ENCODE data around the gene ACTL6A. TPM values are rescaled to one million over a fixed set of nuclear protein-coding genes. Genes with fewer than 3 reads are reported as not detected.

The ACTL6A gene
- total RNA-seq, 2 experiments from 2014 or later: 92.9 to 126 TPM

GRCh38 chr3:179606534-179607085 is 43.9 kb downstream of the ACTL6A start:
- H3K9me2 ChIP-seq (ENCODE audit: insufficient read depth, low read length): no peaks in the 10 kb centered on the region
- H3K9me3 ChIP-seq (ENCODE audit: low read length): no peaks in the 10 kb centered on the region
- no TSS peak for BruUV-seq (replicated peaks)
- peaks cover 53% of the 10 kb centered on the region for H3K4me1 ChIP-seq (ENCODE audit: insufficient read depth, low read length, poor library complexity, severe bottlenecking)
- no peak overlapping the region for H2AFZ ChIP-seq (ENCODE audit: low read length)
- no peak for TF ChIP-seq EZH2phosphoT487 (IDR thresholded peaks at IDR 0.05; ENCODE audit: borderline replicate concordance, low read depth, low read length)
- TF ChIP-seq CTCF (conservative IDR thresholded peaks at IDR 0.05; ENCODE audit: low read length): no peak
- POLR2A ChIA-PET: interaction anchor here (0.8 to 1.5 kb wide), 5 partner anchors 8 to 47 kb away, joined by 3 to 5 read pairs (median 4); no protein-coding TSS in a partner anchor
- intact Hi-C loops (cut with micrococcal nuclease; ENCODE audit: unreplicated experiment): no loop called here
- peak overlapping the region; percentile 87 for H3K4me3 ChIP-seq (ENCODE audit: low read depth, low read length, poor library complexity, severe bottlenecking)
- no peaks in the 10 kb centered on the region for H4K20me1 ChIP-seq (ENCODE audit: insufficient read depth, low read length)
- peak overlapping the region; percentile 88 for H3K4me2 ChIP-seq (ENCODE audit: low read length)
- CTCF ChIA-PET (ENCODE audit: unreplicated experiment): no interaction called here
- H3K27ac ChIP-seq (ENCODE audit: low read depth, low read length, poor library complexity, severe bottlenecking): peak overlapping the region; percentile 74
- peak; percentile 55 for DNase-seq (ENCODE audit: low spot score)
- peaks cover 93% of the 10 kb centered on the region for H3K79me2 ChIP-seq (ENCODE audit: insufficient read depth, low read depth, low read length)
- H3K36me3 ChIP-seq (ENCODE audit: insufficient read depth, low read length): peaks cover 37% of the 10 kb centered on the region

GRCh38 chr3:179608931-179609720 is 46.4 kb downstream of the ACTL6A start:
- no peaks in the 10 kb centered on the region for H3K9me3 ChIP-seq (ENCODE audit: low read length)
- H3K4me1 ChIP-seq (ENCODE audit: insufficient read depth, low read length, poor library complexity, severe bottlenecking): peaks cover 53% of the 10 kb centered on the region
- peak overlapping the region; percentile 65 for H3K4me2 ChIP-seq (ENCODE audit: low read length)
- DNase-seq (ENCODE audit: low spot score): peak; percentile 61
- H3K4me3 ChIP-seq (ENCODE audit: low read depth, low read length, poor library complexity, severe bottlenecking): peak overlapping the region; percentile 45
- peak overlapping the region; percentile 63 for H3K27ac ChIP-seq (ENCODE audit: low read depth, low read length, poor library complexity, severe bottlenecking)
- TF ChIP-seq CTCF (conservative IDR thresholded peaks at IDR 0.05; ENCODE audit: low read length) (no peak), EZH2phosphoT487 (IDR thresholded peaks at IDR 0.05; ENCODE audit: borderline replicate concordance, low read depth, low read length) (no peak)
- H3K36me3 ChIP-seq (ENCODE audit: insufficient read depth, low read length): peaks cover 29% of the 10 kb centered on the region
- BruUV-seq (replicated peaks): no TSS peak
- POLR2A ChIA-PET: interaction anchor here (0.7 to 2.3 kb wide), 7 partner anchors 10 to 257 kb away, joined by 3 to 10 read pairs (median 3); no protein-coding TSS in a partner anchor
- peaks cover 74% of the 10 kb centered on the region for H3K79me2 ChIP-seq (ENCODE audit: insufficient read depth, low read depth, low read length)
- intact Hi-C loops (cut with micrococcal nuclease; ENCODE audit: unreplicated experiment): no loop called here
- CTCF ChIA-PET (ENCODE audit: unreplicated experiment): no interaction called here
- H4K20me1 ChIP-seq (ENCODE audit: insufficient read depth, low read length): no peaks in the 10 kb centered on the region
- H2AFZ ChIP-seq (ENCODE audit: low read length): 0 out of 2 replicates have a peak overlapping the region, but pooled peaks have one; percentile 22
- no peaks in the 10 kb centered on the region for H3K9me2 ChIP-seq (ENCODE audit: insufficient read depth, low read length)
